HG03103 (cell line): ENCODE results near the gene CADPS.

Experiments used
- ATAC-seq: cut with Tn5 transposase; IDR thresholded peaks from one replicate; pipeline ENCODE4 v1.9.1; 2021; ENCODE audit warnings: low read depth; ENCODE audit not compliant: unreplicated experiment

The CADPS gene

GRCh38 chr3:62392626-62393292 is 482.5 kb downstream of the CADPS start:
- ATAC-seq = no peak

- ATAC-seq = no peak
These were observed 488.0 kb downstream of the CADPS start for GRCh38 chr3:62387251-62387650.

GRCh38 chr3:62379321-62379798 is 495.9 kb downstream of the CADPS start:
- ATAC-seq = no peak

GRCh38 chr3:62378921-62379320 is 496.3 kb downstream of the CADPS start:
- no peak for ATAC-seq

GRCh38 chr3:62378311-62378789 is 496.9 kb downstream of the CADPS start:
- ATAC-seq = no peak

- ATAC-seq = no peak
These were observed 498.0 kb downstream of the CADPS start for GRCh38 chr3:62376906-62377877.

GRCh38 chr3:62376454-62376720 is 498.8 kb downstream of the CADPS start:
- ATAC-seq = no peak

GRCh38 chr3:62375655-62376453 is 499.4 kb downstream of the CADPS start:
- no peak for ATAC-seq

GRCh38 chr3:62374341-62375218 is 500.6 kb downstream of the CADPS start:
- no peak for ATAC-seq

GRCh38 chr3:62373714-62374333 is 501.4 kb downstream of the CADPS start:
- no peak for ATAC-seq

GRCh38 chr3:62373215-62373614 is 502.0 kb downstream of the CADPS start, which contains the start of gene FEZF2:
Gene FEZF2 (minus strand): TSS chr3:62373550. CDS start chr3:62372868, 682 bp downstream.
- ATAC-seq = no peak

GRCh38 chr3:62372621-62373041 is 502.6 kb downstream of the CADPS start:
- ATAC-seq = no peak

GRCh38 chr3:62371720-62372591 is 503.3 kb downstream of the CADPS start:
- no peak for ATAC-seq

- ATAC-seq = no peak
These were observed 504.1 kb downstream of the CADPS start for GRCh38 chr3:62370858-62371719.

GRCh38 chr3:62370112-62370857 is 504.9 kb downstream of the CADPS start:
- ATAC-seq = no peak

GRCh38 chr3:62369476-62369743 is 505.8 kb downstream of the CADPS start:
- ATAC-seq = no peak
